NOMO-1 treated with DMSO at 0.1 percent for 48 hours (cell line): Measurements from ENCODE around the gene SEMA3C.
A peak's percentile ranks its signal among the peaks of the same experiment; 100 is the strongest.

Experiments used
- DNase-seq: peaks from one replicate; lab custom pipeline; 2025; ENCODE audit not compliant: unreplicated experiment; lab: John Stamatoyannopoulos, UW

Gene SEMA3C

DNA sequence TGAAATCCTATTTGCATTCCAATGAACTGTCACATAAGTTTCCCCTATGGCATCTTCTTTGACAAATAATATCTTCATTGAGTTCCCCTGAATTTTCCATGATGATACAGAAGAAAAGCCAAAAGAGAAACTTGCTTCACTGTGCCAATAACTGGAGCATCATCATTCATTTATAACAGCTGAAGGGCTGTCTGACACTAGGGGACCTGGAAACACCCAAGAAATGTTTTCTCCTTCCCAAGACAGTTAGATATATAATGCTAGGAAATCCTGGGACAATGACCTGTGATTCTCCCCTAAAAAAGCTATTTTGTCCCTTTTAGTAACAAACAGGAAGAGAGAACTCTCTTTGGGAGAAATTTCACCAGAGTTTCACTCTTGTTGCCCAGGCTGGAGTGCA, 133.6 kb downstream of the SEMA3C start:
- no peak for DNase-seq

DNA sequence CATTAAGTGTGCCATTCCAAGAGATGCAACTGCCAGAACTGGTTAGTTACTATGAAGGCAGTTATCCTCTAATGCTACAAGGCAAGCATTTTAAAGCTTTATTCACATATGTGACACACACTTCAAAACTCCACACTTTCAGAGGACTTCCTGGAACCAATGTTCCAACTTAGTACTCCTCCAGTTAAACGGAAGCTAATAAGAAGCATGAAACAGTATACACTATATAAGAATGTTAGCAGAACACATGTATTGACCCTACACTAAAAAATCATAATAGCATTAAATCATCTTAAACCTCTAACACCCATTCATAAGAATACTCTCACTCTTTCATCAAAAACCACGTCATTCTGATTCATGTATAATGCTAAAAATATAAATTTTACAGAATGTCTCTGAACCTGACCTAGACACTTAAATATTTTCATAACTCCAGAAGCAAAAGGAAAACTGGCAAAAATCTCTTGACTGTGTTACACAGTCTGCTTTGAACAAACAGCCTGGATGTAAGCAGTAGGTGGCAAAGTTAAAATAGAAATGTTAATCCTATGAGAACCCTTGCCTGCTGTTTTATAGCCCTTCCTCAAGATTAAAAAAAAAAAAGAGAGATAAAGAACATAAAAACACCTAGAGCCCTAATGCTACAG, 135.0 kb downstream of the SEMA3C start:
- DNase-seq: no peak

DNA sequence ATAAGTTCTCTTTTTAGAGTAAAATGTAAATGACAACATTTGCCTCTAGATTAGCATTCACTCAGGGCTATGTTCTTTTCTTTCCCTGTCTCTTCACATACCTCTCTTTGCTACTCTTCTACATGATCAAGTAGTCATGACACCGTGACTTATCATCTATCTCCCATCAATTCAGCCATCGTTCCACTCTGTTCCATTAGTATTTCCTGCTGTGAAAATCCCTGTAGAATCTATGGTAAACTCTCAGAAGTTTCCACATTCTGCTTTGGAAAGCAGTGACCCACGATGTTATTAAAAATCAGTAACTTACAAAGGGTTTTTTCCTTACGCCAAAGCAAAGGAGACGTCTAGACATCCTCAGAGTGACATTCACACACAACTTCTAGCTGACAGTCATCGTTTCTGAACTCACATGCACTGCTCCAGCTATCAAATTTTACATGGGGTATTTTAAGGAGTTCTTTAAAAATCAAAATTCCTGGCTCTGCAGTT, 135.6 kb downstream of the SEMA3C start:
- no peak for DNase-seq

DNA sequence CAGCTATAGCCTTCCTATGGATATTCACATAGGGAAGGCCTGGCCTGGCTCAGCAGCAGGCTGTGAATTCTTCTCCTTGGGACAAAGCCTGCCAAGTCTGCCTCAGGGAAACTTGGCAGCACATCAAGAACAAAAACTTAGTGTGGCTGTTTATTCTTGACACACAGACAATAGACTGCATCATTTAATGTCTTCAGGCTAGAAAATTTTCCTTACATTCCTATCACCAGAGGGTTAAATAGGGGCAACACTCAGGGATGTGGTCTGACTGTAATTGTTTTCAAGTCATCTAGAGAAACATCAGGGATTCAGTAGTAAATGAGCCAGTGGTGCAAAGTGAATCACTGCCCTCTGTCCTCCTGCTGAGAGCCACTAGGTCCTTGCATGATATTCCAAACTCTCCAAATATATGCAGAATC, 137.3 kb downstream of the SEMA3C start:
- no peak for DNase-seq

DNA sequence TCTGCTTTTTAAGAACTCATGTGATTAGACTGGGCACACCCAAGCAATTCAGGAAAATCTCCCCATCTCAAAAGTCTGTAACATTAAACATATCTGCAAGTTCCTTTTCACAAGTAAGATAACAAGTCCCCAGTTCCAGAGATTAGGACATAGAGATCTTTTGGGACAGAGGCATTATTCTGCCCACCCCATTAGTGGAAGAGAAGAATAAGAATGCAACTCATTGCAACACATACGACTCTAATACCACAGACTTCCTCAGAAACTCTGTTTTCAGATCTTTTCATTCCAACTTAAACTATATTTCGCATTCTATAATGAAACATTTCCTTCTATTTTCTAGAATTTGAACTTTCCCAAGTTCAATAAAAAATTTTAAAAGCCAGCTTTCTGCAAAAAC, 137.7 kb downstream of the SEMA3C start:
- DNase-seq: peak; percentile 41

DNA sequence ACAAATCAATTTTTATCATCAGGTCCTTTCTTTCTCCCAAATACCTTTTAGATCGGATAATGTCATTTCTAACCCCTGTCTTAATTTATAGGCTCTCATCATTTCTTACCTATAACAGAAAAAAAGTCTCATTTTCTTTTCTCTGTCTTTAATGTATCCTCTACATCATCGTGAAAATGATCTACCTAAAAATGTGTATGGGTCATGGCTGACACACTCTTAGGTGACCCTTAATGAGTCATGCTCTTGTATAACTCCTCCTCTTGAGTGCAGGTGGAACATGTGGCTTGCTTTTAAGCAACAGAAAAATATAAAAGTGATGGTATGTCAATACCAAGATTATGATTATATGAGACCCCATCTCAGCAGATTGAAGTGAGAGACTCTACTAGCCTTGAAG, 139.4 kb downstream of the SEMA3C start:
- no peak for DNase-seq

DNA sequence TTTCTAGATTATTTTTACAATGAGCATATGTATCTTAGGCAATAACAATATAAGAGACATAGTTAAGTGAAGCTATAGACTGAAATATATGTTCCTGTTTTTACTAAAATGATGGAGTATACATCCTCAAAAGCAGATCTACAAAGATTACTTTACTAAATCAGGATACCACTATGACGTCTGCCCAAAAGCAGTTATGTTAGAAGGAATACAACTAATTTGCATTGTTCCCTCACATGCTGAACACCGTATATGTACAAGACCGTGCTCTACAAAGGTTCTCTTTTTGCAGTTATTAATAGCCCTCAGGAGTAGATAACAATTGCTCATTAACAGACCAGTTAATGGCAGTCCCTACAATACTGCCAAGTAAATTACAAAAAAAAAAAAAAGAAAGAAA, 143.0 kb downstream of the SEMA3C start:
- DNase-seq: peak; percentile 89

DNA sequence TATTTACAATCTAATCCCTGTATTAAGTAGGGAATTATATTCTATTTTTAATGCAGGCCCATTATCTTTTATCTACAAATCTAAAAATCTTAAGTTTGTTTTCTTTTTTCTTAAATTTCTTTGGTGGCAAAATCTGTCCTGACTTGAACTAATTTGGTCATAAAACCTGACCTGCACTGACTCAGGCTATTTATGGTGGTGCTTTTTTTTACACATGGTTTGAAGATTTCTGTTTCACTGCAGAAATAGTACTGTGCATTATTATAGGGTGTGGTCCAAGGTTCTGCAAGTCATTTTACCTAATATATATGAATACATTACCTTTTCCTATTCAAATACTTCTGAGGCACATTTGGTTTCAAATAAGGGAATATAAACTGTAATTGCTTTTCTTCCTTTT, 143.4 kb downstream of the SEMA3C start:
- peak; percentile 89 for DNase-seq

DNA sequence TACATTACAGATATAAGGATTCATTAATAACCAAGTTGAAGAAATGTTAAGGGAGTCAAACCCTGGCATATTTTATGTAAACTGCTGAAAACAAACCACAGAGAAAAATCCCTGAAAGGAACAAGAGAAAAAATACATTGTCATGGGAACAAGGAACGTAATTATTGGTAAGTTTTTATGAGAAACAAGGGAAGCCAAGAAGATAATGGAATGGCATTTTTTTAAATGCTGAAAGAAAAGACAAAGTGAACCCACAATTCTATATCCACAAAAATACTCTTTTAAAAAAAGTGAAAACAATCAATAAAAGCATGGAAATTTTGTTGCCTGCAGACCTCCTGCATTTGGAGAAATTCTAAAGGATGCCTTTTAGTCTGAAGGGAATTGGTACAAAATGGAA, 144.0 kb downstream of the SEMA3C start:
- no peak for DNase-seq

DNA sequence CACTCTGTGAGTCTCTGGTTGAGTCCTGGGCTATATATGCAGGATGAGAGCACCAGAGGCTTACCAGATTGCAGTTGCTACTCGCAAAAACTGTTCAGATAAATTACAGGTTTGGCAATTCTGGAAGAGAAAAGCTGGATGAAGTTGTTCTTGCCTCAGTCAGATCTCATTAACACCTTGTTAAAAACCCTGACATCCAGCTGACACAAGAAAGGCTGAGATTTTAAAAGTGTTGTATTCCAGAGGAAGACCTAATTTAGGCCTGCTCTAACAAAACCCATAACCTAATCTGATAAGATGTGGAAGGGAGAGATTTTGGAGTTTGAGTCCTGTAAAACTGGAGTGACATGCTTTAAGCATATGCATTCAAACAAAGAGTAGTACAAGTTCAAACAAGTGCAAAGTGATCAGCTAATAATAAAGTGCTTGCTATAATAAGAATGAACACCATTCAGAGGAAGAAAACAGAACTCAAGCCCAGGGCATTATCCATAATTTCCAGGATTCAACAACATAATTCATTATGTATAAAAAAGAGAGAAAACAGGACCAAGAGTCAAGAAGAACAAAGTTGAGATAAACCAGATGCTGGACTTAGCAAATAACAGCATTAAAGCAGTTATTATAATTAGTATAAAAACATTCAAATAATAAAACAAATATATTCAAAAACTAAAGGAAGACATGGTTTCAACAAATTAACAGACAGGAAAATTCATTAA, 144.9 kb downstream of the SEMA3C start:
- no peak for DNase-seq

DNA sequence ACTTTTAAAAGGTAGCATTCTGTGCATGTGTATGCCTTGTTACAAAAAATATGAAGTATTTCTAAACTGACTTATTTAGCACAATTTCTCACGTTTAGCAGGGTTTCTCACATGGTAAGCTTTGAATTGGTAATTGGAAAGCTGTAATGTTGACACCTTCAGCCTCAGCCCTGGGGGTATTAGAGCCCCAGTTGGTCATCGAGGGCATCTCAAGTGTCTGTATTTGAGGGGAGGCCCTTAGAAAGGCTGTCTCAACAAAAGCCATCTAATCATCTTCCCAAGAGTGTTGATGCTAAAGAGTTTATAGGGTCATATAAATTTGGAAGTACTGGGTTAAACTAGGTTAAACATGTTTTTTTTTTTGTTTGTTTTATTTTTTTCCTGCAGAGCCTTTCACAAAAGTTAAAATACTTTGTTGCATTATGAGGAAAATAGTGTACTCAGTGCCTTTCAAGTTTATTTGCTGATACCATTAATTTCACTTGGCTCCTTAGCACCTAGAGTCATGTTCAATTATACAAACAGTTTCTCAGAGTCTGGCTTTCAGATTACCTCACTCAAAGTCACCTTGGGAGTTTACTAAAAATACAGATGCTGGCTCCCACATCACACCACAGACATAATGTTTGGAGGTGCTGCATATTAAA, 146.4 kb downstream of the SEMA3C start:
- no peak for DNase-seq

DNA sequence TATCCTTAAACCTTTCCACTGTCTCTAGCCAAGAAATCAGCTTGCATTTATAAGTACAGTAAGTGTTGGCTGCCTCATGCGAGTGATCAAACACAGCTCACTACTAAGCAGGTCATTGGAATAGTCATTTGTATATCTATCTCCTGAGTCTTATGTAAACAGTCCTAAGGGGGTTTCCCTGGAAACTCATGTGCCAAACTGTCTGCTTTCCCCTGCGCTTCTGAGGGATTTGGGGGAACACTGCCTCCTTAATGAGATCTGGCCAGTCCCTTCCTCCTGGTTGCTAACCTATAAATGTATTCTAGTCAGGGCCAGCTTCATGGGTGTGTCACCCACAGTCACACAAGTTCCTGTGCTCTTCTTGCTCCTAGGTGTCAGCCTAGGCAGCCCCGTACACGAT, 147.3 kb downstream of the SEMA3C start:
- DNase-seq: peak; percentile 41

DNA sequence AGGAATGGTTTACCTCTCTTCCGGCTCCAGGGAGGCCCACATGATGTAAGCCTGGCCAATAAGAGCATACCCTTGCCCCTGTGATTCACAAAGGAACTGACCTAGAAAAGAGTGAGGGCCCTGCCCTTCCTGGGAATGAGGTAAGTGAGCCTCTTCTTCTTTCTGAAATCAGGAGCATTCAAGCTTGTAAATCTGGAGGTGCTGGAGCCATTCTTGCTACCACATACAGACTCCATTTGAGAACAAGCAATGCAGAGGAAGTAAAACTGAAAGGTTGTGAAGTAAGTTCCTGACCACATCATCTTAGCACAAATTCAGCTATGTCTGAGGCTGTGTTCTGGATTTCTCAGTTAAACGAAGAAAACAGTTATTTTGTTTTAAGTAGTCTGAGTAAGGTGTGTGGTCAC, 148.2 kb downstream of the SEMA3C start:
- DNase-seq: peak; percentile 100

DNA sequence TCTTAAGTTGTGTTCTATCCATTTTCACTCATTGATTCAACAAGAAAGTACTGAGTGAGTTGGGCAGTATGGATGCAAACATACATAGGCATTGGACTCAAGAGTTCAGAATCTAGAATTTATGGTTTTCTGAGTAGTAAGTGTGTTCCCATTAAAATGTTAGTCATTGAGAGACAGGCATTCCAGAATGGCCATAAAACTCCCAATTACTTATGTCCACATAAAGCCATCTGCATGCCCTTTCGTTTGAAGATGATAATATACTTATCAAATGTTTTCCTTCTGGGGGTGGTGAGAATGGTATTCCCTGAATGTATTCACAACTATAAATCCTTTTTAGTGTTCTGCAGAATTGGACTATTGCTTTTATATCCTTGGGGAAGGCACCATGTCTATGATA, 148.8 kb downstream of the SEMA3C start:
- DNase-seq: no peak

DNA sequence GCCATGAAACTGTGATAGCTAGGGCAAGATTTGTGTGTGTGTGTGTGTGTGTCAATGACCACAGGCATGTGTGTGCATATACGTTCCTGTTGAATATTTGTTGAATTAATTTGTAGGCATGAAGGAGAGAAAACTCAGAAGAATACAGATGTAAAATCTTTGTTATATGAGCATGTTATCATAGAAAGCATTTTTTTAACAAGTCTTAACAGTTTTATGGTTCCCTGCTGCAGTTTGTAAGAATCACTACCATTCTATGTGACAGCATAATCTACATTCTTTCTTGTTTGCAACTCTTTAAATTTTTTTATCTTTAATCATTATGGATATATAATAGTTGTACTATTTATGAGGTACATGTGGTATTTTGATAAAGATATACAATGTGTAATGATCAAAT, 150.1 kb downstream of the SEMA3C start:
- DNase-seq: no peak

DNA sequence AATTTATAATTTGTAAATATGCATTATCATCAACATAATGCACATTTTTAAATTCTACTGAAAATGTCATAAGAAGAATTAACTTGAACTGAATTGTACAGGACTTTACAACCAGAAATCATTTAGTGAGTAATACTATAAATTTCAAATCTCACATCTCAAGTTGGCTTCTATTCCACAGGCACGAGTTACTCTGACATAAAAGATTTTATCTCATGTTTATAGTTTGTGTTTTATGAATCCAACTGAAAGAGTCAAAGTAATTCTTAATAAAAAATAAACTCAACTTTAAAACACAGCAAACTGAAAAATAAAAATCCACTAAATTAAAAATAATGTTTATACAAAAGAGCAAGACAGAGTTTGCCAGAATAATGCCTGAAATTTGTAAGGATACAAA, 151.2 kb downstream of the SEMA3C start:
- DNase-seq: no peak

DNA sequence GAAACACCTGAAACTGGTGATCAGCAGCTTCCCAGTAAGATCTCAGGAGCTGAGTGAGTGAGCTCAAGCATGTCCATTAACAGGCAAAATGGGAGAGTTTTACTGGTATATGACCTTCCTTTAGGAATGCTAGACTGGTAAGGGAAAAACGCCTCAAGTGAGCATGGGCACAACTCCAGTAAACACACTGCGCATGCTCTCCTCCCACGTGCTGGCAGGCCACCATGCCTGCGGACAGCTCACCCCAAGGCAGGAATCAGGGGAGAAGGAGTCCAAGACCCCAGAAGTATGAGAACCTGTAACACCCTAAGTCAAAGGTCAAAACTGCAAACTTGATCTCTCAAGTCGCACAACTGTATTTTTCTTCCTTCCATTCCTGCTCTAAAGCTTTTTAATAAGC, 152.1 kb downstream of the SEMA3C start:
- DNase-seq: no peak

DNA sequence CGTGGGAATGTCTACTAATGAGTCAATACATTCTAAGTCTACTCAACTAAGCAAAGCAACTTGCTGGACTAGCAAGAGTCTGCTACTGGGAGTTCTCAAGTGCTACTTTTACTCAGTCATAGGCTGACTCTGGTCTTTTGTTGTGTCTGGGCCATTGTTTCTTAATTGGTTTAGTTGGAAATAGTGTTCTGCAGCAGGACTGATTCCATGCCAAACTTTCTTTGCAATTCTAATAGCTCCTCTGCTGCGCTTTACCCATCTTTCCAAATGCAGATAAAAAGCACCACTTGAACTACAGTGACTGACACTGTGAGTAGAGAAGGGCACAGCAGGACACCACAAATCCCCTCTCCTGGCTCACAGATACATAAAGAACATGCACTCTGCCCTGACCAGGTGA, 154.7 kb downstream of the SEMA3C start:
- DNase-seq: no peak

DNA sequence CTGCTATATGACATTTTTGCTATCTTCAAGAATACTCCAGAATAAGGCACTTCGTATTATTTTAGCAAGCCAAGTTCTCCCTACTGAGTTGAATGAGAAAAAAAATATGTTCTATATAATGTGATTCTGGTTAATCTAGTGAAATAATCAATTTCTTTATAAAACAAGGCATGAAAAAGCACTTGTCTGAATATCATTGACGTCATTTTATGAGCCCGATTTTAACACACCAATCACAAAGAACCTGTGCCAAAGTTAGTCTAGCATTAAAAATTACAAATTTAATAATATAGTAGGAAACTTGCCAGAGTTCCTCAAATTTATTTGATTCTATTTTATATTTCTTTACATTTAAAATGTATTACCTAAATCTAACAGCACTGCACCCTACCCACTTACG, 155.1 kb downstream of the SEMA3C start:
- DNase-seq: no peak

DNA sequence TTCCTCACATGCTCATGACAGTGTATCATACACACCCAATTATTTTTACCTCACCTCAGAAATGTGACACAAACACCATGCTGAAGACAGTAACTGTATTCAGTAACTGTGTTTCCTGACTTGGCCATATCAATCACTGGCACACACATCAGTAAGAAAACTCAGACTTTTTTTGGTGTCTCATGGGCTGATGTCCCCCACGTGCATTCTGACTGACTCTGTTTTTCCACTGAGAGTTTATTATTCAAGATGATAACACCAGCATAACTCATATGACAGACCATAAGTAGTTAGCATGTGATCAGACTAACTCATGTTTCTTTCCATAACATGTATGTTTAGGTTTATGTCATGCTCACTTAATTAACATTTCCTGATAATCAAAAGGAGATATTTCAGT, 155.6 kb downstream of the SEMA3C start:
- no peak for DNase-seq

DNA sequence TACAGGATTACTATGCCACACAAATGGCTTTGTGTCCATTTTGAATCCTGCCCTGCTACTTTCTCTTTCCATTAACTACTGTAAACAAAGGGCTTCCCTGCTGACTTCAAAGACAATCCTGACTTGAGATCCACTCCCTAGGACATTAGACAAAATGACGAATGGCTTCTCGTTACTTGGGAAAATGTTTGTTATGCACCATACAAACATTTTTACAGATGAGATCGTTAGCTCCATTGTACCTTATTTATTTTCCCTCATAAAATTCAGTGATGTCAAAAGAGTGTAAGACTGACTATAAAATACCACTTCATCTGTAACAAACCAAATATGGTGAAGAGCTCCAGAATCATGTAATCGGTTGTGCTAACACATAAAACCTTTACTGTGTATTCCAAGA, 158.6 kb downstream of the SEMA3C start:
- no peak for DNase-seq

DNA sequence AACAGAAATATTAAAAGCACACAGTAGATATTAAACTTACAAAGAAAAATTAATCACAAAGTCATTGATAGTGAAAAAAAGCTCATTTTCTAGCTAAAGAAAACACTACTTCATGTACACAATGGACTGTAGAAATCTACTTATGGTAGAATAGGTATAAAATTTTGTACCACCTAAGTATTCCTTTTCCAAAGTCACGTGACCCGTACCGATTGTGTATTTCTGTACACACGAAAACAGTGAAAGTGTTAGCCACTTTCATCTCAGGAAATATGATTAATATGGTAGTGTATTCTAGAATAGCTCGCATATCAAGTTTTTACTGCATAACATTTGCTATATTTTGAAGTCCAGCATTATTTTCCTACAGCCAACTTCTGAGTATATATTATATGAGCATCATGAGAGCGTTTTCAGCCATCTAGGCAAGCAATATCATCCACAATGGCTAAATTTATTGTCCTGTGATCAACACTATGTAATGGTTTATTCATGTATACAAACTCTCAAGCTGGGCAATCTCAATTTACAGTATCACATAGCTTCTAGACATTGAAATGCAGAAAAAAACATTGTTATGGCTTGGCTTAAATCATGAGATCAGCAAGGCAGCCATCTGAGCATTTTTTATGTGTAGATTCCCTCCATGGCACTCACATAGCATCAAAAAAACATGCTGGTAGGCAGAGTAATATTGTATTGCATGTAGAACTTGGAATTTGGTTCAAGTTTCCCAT, 165.7 kb downstream of the SEMA3C start:
- no peak for DNase-seq
